ENCODE measurements around the gene SULT1B1.

The SULT1B1 gene

DNA sequence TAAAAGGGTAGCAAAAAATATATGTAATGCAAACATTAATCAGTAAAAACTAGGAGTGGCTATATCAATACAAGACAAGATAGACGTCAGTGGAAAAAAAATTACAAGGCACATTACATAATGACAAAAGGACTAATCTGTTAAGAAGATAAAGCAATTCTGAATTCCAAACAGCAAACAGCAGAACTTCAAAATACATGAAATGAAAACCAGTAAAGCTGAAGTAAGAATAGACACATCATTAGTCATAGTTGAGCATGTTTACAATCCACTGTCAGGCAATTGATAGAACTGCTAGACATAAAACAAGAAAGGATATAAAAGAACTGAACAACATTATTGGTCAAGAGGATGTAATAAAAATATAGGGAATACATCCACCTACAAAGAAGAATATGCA lies 12.2 kb downstream of the SULT1B1 start:
- DNase-seq: no peak

DNA sequence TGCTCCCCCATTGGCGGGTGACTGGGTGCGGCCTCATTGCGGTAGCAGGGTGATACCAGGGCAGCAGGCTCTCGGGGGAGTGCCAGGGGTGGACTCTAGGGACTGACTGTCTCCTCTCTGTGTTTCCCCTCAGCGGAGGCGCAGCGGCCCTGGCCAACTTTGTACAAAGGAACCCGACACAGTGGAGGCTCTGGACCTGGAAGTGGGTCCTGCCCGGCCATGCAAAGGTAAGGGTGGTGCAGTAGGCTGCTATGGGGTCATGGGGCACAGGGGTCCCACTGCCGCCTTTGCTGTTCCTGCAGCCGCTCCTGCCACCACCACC lies 16.3 kb downstream of the SULT1B1 start:
- DNase-seq: no peak

DNA sequence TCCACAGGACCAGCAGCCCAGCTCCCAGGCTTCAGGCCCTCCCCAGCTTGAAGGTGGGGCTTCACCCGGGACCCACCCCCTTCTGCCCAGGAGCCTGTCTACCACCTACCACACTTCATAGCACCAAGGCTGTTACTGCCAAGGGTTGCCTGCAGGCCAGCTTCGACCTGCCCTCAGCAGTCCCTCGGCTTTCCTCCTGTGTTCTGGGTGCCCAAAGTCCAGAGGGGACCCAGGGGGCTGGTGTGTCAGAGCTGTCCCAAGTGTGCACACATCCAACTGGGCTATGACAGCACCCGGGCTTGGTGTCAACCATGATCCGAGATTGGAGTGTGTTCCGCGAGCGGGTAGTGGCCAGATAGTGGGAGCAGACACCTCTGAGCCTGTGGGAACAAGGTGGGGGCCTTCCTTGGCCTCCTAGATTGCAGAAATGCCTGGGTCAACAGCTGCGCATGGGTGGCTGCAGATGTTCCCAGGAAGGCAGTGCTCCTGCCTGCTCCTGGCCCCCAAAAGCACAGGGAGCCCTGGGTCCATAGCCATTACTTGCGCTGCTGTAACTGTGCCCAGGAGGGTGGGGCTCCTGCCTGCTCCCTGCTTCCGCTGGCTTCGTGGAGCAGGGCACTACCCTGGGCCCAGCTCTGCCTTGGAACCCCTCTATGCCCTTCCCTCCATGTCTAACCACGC lies 16.8 kb downstream of the SULT1B1 start:
- DNase-seq: no peak

DNA sequence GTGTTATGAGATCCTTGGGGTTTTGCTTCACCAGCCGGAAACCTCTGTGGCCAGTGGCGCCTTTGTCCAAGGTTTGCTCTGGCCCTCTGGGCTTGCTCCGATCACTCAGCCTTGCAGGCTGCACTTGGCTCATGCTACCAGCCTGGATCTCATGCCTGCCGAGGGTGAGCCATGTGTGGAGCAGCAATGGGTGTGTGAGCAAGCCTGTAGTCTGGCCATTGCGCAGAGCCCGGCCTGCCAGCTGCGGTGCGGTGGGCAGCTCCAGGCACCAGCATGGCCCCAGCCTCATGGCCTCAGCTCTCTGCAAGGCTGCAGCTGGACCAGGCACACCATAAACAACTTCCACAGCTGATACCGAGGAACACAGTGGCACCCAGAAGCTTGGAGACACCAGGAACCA lies 17.8 kb downstream of the SULT1B1 start:
- DNase-seq: no peak

DNA sequence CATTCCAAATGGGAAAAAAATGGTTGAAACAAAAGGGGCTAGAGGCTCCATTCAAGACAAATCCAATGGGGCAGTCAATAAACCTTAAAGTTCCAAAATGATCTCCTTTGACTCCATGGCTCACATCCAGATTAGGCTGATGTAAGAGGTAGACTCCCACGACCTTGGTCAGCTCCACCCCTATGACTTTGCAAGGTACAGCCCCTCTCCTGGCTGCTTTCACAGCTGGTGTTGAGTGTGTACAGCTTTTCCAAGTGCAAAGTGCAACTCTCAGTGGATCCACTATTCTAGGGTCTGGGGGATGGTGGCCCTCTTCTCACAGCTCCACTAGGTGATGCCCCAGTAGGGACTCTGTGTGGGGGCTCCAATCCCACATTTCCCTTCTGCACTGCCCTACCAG lies 21.5 kb downstream of the SULT1B1 start:
- DNase-seq: no peak

DNA sequence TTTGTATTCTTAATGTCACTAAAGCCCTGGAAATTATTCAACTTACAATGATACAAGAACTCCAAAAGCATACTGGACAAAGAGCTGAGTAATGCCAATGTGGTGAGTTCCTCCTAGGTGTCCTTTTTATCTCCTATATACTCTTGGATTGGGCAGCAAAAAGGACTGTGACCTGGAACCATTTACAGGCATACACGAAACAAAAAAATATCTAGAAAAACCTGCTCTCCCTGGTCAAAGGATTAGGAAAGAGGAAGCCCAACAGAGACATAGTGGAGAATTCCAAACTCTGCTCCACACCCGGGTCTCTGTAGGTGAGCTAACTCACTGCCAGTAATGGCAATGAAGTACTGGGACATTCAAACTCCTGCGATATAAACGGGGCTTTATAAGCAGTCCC lies 25.3 kb downstream of the SULT1B1 start:
- no peak for DNase-seq

DNA sequence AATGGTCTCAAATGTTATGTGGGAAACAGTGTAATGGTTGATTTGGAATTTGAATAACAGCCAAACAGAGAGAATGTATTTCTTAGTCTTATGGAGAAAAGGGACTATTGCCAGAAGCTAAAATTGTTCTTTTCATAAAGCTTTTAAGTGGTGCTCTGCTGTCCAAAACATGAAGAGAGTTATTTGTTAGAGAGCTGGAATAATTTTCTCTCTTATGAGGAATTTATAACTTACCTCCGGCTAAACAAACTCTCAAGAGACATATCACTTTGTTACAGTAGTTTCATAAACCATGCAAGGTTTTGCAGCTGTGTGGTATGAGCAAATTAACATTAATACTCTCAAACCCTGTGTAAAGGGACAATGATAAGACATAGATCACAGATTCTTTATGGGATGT lies 28.6 kb downstream of the SULT1B1 start:
- no peak for DNase-seq

DNA sequence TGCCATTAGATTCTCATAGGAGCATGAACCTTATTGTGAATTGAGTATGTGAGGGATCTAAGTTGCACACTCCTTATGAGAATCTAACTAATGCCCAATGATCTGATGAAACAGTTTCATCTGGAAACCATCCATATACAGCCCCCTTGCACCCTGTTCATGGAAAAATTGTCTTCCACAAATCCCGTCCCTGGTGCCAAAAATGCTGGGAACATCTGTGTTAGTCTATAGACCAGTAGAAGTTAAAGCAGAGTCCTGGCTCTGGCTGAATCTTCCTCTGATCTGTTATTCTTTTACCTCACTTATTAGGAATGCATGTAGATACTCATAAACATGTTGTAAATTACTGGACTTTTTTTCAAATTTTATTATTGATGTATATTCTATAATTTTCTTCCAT lies 29.2 kb downstream of the SULT1B1 start:
- DNase-seq: no peak

DNA sequence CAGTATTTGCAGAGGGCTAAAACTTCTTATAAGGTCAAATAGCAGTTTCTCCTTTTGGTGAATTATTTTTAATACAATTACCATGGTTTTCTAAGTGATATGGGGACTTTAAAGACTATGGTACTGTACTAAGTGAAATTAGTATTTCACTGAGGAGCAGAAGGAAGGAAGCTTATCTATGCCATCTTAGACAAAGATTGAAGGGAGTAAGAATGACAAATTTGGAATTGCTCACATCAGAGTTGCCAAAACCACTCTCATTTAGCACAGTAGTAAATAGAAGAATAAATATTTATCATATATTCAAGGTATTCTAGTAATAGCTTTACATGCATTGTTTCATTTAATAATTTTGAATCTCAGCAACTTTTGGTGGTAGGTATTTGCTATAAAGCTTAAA lies 30.4 kb downstream of the SULT1B1 start:
- DNase-seq: no peak

DNA sequence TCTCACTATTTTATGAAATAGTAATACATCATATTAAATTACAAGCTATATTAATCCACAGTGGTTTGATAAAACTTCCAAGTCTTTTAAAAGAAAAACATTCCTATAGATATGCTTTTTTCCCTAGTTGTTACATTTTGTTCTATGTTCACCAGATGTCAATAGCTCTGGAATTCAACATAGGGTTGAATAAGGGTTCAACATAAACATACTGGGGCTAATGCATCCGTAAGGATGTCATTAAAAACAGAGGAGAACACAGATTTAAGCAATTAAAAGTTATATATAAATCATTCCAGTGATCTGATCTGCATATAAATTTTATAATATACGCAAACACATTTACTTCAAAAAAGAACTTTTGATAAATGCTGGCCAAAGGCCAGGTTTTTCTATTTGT lies 32.5 kb downstream of the SULT1B1 start:
- no peak for DNase-seq

DNA sequence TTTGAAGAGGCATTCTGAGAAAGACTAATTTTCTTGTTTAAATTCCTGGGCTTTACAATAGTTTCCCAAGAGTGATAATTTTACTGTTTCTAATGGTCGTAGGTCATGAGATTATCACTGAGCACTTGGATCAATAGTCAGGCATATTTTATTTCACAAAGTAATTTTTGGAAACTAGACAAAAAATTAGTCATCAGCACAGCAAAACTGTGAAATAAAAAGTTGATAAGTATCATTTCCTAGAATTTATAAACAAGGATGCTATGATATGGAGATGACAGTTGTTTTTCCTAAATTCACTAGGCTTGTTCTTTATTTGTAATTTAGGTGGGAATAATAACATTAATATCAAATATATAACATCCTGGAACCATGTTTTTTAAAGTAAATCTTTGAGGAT lies 33.0 kb downstream of the SULT1B1 start:
- DNase-seq: no peak

DNA sequence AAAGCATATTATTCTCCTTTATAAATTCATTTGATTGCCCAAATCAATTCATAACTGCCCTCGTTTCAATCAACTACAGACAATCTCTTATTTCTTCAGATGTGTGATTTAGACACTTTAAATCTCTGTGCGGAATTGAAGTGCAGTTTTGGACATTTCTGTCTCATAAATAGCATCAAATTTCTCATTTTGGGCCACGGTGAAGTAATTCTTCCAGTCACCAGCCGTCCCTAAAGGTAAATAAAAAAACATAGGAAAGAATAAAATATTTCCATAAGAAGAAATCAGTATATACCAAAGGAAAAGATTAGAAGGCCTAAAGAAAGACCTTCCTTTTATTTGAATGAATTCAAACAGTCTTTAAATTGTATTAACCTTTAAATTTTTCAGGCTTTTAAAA lies 33.4 kb downstream of the SULT1B1 start:
- DNase-seq: no peak

DNA sequence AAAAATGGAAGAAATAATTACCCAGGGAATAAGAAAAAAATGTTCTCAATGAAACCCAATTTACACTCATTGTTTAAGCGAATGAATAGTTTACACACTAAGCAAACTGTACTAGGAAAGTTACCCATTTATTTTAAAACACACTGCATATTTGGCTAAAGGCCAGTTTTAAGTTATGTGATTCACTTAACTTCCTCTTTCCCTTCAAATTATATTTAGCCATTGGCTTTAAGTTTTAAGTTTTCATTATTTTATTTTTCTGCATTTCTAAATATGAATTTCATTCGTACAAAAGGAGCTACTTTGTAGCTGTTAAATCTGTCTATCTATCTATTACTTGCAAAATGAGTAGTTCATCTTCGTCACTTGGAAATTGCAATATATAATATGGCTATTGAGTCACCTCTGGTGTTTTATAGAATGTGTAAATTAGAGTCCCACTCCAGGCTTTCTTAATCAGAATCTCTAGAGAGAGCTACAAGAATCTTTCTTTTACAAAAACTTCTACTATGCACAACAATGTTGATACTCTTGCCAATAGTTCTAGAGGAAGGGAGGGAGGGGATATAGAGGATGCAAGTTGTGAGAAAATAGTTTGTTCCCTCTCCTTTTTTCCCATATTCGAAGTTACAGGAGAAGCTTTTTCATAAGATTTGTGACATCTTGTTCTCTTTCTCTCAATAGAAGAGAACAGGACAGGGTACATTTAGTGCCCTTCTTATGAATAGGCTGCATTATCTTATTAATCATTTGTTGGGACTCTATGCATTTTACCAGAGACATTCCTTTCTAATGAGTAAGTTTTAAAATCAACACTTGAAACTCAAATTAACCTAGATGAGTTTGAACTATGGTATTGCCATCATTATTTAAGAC lies 41.8 kb downstream of the SULT1B1 start:
- no peak for DNase-seq

DNA sequence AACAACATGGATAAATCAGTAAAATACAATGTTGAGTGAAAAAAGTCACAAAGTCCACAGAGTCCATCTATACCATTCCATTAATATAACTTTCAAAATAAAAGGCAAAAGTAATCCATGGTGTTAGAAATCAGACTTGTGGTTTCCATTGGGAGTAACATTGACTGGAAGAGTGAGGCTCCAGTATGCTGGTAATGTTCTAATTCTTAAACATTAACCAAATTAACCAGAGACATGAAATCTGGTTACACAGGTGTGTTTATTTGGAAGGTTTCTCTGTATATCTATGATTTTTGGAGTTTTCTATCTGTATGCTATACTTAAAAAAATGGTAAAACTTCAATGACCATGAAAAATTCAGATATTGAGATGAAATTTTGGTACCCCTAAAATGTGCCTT lies 42.6 kb downstream of the SULT1B1 start:
- no peak for DNase-seq

DNA sequence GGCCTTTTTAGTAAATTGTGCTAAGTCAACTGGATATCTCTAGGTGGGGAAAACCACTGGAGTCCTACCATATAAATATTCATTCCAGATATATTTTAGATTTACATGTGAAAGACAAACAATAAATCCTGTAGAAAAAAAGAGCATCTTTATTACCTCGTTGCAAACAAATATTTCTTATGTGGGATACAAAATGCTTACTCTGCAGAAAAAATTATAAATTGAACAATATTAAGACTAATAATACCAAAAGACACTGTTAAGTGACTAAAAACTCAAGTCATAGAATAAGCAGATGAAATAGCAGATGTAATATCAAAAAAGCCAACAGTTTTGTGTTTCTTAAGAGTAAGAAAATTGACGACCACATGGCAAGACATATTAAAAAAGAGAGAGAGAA lies 43.8 kb downstream of the SULT1B1 start:
- DNase-seq: no peak

DNA sequence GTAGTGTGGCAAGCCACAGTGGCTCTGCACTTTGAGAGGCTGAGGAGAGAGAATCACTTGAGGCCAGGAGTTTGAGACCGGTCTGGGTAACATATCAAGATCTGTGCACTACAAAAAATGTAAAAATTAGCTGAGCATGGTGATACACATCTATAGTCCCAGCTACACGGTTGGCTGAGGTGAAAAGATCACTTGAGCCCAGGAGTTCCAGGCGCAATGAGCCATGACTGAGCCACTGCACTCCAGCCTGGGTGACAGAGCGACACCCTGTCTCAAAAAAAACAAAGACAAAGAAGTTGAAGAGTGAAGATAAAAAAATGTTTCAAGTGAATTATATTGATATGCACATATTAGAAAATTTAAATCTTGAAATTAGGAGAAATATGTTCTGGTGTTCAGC lies 46.3 kb downstream of the SULT1B1 start:
- DNase-seq: no peak

DNA sequence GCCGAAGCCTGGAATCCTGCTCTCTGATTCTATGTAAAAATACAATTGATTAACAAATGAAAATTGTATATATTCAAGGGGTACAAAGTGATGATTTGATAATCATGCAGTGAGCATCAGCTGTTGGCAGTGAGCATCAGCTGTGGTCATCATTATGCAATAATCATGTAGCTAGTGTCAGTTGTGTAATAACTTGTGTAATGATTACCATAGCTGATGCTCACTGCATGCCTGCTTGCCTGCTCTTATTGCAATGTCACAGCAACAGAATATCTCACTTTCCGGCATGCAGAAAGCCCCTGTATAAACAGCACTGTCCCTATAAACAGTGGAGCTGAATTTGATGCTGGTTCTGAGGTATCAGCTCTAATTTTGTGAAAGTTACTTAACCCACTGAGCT lies 46.8 kb downstream of the SULT1B1 start:
- no peak for DNase-seq

DNA sequence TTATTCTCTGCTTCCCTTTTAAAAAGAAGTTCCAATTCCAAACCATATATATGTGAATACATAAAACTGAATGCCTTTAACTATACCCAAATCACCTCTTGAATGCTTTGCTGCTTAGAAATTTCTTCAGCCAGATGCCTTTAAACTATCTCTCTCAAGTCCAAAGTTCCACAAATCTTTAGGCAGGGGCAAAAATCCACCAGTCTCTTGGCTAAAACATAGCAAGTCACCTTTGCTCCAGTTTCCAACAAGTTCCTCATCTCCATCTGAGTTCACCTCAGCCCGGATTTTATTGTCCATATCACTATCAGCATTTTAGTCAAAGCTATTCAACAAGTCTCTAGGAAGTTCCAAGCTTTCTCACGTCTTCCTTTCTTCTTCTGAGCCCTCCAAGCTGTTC lies 49.8 kb downstream of the SULT1B1 start:
- DNase-seq: no peak

DNA sequence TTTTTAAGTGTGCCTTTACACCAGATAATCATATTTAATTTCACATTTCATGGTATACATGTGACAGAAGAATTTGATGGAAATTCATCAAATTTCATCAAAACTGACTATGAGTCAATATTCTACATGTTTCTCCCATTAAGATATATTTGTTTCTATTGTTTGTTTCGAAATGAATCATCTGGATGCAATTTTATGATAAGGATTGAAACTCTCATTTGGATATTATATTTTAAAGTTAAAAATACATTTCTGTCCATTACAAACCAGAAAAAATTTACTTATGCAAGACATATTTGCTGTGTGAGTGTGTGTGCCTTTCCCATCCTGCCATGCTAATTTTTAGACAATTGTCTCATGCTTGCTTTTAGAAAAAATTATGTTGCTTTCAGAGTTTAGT lies 52.2 kb downstream of the SULT1B1 start:
- DNase-seq: no peak

DNA sequence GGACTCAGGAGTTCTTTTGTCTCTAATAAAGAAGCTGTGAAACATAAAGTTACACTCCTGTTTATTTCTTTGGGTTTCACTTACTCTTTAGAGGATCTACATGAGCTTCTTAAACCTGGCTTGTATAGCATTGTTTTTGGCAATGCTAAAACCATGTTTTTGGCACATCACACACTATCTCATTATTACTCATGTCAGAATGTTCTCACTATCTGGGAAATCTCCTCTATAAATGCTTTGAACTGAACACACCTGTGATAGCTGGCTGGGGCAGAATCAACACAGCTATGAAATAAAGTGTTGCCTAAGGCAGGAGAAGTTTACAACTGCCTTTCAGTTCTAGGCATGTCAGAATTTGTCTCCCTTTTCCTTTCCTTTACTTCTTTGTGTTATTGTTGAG lies 52.6 kb downstream of the SULT1B1 start:
- no peak for DNase-seq

DNA sequence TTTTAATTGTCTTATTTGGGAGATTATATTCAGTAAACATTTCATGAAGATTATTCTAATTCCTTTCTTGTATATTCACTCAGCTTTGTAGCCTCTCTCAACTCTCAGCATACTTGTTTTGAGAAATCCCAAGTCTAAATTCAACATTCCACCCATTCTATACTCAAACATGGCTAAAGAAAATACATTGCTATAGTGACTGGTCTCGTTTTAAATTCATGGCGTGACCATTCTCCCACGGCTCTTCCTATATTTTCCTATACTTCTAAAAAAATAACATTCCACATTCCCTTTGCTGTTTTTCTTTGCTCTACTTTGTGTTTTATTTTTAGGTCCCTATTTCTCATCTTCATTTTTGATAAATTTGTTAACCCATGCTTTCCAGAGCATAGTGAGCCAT lies 58.2 kb downstream of the SULT1B1 start:
- DNase-seq: no peak

DNA sequence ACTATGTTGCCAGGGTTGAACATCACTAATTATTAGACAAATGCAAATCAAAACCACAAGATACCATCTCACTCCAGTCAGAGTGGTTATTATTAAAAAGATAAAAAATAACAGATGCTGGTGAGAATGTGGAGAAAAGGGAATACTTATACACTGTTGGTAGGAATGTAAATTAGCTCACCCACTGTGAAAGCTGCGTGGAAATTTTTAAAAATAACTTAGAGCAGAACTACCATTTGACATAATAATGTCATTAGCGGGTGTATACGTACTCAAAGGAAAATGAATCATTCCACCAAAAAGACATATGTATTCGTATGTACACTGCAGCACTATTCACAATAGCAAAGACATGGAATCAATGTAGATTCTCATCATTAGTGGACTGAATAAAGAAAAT lies 58.7 kb downstream of the SULT1B1 start:
- DNase-seq: no peak

DNA sequence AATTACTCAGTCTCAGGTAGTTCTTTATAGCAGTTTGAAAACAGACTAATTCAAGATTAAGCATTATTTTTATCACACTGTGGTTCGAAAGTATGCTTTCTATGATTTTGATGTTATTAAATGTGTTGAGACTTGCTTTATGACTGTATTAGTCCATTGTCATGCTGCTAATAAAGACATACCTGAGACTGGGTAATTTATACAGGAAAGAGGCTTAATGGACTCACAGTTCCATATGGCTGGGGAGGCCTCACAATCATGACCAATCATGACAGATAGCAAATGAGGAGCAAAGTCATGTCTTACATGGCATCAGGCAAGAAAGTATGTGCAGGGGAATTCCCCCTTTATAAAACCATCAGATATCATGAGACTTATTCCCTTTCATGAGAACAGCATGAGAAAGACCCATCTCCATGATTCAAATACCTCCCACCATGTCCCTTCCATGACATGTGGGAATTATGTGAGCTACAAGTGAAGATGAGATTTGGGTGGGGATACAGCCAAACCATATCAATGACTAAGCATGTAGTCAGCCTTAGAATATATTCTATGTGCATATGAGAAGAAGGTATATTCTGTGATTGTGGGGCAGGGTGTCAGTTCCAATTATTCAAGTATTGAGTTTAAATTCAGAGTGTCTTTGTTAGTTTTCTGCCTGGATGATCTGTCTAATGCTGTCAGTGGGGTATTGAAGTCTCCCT lies 62.7 kb downstream of the SULT1B1 start:
- no peak for DNase-seq

DNA sequence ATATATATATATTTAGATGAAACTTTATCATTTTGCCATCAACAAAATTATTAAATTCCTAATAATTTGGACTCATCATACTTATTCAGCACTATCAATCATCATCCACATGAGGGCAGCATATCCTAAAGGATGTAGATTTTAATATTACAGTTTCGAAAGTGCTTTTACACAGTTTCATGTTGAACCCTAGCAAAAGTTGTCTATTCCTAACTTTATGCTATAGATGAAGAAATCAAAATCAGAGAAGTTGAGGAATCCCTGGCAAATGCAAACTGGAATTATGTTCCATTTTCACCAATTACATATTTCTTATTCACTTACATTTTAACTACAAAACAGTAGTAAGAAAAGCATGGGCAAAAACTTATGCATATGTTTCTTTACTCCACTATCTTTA lies 70.8 kb downstream of the SULT1B1 start:
- no peak for DNase-seq
